G401 (cell line): ENCODE data around the gene NUP35. TPM values are rescaled to one million over a fixed set of nuclear protein-coding genes. Genes with fewer than 3 reads are reported as not detected.

Experiments used
- DNase-seq: peaks from one replicate; pipeline ENCODE4 v3.0.0-alpha.2; 2015; ENCODE audit warnings: low spot score
- in situ Hi-C: cut with HindIII; loops from 2 replicates; pipeline ENCODE4 v1.10.0; 2016; ENCODE audit warnings: low sequenced_read_pairs, mixed read lengths
- total RNA-seq: library from RNA; depleted of rRNA; stranded (reverse); fragments of >200 nt; shearing (Covaris generic); gene quantifications from 2 replicates; pipeline ENCODE4 v1.2.3, GENCODE V29; 2014; rRNA removed

NUP35 gene, protein sequence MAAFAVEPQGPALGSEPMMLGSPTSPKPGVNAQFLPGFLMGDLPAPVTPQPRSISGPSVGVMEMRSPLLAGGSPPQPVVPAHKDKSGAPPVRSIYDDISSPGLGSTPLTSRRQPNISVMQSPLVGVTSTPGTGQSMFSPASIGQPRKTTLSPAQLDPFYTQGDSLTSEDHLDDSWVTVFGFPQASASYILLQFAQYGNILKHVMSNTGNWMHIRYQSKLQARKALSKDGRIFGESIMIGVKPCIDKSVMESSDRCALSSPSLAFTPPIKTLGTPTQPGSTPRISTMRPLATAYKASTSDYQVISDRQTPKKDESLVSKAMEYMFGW
- total RNA-seq, result 27.7 and 39.4 TPM in 2 replicates

DNA sequence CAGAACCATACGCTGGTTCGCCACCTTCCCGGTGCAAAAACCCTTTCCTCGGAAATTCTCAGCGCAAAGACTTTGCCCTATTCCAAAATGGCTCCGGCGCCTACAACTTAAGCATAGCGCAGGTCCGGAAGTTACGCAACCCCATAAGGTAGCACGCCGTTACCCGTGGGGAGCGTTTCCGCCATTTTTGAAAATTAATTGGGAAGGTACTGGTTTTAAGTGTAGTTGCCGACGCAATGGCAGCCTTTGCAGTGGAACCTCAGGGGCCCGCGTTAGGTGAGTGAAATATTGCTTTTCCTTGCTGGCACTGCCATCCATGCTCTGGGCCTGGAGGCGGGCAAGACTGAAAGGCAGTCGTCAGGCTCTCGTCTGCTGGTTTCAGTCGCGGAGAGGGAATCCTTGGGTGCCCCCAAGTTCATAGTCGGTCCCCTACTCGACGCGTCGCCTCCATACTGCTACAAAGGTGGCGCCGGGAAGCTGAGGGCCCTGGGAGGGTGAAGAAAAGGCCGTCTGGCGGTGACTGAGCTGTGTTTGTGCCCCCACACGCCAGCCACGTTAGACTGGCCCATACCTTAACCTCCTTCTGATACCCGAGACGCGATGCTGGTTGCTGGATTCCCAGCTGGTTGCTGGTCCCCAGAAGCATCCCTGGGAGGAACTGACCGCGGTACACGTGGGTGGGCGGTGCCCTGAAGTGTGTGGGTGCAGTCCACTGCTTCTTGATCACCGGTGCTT lies at the start of gene NUP35:
Gene NUP35 (plus strand): TSS at position 222 of the 735 bp plus-strand sequence. CDS start 15 bp downstream, at position 237.
- DNase-seq, result peak; percentile 94
- in situ Hi-C loops, result no loop called here

DNA sequence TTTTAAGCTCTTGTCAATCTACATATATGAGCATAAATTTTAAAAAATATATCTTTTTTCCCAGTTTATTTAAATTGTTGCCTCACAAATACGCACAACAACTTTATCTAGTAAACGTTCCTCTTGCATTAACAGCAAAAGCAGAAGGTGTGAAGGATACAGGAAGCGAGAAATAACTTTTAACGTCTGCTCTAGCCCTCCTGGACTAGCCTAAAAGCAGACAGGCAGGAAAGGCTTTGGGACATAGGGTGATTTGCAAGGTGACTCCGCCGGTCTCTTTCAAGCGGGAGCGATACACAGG lies 46.1 kb upstream of the NUP35 start:
- no peak for DNase-seq
- in situ Hi-C loops, result no loop called here

DNA sequence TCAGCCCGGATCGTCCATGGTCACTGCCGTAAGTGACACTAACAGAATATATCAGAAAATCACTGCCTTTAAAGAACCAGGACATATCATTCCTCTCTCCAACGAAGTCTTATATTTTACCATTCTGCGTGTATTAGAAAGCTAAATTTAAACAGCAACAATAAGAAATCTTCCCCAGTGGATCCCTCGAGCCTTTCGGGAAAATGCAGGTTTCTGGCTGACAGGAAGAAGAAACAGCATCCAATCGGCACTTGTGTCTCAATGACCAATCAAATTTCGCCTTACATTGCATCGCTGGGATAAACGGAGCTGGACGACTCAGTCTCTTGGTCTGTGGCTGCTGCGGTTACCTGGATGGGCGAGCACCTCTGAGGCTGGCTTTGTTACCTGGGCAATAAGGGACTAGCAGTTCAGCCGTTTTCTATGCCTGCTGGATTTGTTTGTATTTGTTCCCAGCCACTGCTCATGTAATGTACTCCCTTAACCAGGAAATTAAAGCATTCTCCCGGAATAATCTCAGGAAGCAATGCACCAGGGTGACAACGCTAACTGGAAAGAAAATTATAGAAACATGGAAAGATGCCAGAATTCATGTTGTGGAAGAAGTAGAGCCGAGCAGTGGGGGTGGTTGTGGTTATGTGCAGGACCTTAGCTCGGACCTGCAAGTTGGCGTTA lies 45.6 kb upstream of the NUP35 start, which contains the start of gene DUSP19:
Gene DUSP19 (plus strand): TSS at position 284 of the 675 bp plus-strand sequence. CDS start 187 bp downstream, at position 471.
- peak; percentile 99 for DNase-seq
- in situ Hi-C loops, result no loop called here

DNA sequence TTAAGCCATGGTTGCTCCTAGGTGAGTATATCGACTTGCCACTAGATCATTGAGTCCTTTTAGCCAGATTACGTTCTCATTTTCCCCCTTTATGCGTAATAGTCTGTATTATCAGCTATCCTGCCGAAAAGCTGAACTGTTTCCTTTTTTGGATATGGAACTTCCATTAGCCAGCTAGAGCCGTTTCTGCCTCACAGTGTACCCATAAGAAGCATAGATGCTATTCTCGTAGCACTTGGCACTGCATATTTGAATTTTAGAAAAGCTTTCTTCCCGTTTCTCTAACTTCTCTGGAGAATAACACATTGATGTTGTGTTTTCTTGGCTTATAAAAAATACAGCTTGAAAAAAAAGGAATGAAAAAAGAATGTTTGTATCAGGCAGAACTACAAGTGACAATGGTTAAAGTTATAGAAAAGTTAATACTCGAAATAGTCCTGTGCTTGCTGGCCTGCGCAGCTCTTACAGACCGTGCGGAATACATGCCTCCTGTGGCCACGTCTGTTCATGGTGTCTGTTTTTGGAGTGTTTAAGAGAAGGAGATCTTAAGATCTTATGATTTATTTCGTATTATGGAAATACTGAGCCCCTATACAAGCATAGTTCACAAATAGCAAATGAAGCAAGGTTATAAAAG lies 45.0 kb upstream of the NUP35 start:
- in situ Hi-C loops, result no loop called here
- DNase-seq, result no peak

DNA sequence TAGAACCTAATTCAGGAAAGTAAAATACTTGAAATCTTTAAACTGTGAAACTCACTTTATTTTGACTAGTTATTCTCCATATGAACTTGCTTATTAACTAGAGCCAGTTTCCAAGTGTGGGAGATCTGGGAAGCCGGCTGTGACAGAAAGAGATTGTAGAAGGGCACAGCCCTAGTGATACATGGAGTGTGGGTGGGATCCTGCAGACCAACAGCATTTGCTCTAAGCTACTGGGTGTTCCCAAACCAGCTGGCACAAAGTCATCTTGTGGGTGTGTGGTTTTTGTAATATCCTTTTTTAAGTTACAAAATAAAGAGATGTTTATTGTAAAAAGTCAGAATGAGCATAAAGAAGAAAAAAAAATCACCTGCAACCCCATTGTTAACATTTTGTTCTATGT lies 42.3 kb upstream of the NUP35 start:
- DNase-seq, result no peak
- in situ Hi-C loops, result no loop called here

DNA sequence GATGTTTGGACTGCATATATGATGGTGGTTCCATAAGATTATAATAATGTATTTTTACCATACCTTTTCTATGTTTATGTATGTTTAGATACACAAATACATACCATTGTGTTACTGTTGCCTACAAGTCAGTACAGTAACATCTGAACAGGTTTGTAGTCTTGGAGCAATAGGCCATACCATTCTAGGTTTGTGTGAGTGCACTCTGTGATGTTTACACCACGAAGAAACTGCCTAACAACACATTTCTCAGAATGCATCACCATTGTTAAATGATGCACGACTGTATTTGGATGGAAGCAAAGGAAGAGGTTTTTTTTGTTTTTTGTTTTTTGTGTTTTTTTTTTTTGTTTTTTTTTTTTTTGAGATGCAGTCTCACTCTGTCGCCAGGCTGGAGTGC lies 36.2 kb upstream of the NUP35 start:
- in situ Hi-C loops, result no loop called here
- DNase-seq, result no peak

DNA sequence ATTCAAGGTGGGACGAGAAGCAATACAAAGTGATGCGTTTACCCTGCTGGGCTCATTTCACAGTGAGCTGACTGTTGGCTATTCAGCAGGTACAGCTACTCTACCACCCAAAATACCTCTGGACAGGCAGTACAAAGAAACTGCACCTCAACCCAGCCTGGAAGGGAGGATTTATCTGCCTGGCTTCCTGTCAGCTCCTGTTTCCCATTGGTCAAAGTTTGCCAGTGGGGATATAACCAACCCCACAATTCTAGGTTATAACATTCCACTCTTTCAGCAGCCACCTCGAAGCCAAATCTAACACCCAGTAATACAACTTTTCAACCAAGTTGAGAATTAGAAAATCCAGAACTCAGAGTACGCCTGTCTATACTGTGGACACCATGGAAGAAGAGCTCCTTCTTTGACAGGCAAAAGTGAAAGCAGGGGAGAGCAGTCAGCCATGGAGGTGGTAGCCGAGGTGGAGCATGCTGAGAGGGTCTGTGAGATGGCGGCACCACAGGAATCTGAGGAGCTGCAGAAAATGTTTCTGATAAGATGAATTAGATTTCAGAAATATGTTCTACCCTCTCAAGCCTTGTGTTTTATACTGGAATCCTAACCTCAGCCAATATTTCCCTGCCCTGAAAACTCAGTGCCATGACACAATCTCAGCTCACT lies 34.9 kb upstream of the NUP35 start:
- in situ Hi-C loops, result no loop called here
- DNase-seq, result no peak

DNA sequence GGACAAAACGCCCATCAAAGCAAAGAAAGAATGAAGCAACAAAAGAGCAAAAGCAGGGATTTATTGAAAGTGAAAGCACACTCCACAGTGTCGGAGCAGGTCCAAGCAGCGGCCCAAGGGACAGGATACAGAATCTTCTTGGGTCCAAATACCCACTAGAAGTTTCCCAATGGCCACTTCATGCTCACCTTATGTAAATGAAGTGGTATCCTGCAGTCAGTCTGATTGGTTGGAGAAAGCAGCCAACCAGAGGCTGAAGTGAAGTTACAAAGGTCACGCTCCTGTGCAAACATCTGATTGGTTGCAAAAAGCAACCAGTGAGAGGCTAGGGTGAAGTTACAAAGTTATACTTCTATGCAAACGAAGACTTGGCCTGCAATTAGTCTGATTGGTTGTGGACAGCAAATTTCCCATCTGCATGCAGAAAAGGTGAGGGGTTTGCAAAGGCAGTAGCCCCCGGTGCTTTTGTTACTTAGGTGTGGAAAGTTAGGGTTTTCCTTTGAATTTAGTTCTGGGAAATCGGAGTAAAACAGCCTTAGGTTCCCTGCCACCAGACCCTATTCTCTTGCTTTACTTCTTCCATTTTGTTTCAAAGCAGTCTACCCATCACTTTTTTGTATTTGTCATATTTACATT lies 32.8 kb upstream of the NUP35 start:
- no peak for DNase-seq
- in situ Hi-C loops, result no loop called here

DNA sequence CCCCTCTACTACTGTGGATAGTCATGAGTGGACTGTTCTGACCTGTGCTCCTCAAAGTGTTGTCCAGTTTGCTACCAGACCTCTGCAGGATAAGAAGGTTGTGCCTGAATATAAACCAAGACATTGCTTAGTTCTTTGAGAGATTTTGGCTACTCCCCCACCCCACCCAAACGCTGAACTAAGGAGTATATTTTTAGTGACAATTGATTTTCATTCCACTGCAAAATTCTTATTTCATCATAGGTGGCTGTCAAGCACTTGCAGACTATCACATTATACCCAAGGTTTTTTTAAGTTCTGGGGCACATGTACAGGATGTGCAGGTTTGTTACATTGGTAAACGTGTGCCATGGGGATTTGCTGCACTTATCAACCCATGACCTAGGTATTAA lies 32.3 kb upstream of the NUP35 start:
- no peak for DNase-seq
- in situ Hi-C loops, result no loop called here

DNA sequence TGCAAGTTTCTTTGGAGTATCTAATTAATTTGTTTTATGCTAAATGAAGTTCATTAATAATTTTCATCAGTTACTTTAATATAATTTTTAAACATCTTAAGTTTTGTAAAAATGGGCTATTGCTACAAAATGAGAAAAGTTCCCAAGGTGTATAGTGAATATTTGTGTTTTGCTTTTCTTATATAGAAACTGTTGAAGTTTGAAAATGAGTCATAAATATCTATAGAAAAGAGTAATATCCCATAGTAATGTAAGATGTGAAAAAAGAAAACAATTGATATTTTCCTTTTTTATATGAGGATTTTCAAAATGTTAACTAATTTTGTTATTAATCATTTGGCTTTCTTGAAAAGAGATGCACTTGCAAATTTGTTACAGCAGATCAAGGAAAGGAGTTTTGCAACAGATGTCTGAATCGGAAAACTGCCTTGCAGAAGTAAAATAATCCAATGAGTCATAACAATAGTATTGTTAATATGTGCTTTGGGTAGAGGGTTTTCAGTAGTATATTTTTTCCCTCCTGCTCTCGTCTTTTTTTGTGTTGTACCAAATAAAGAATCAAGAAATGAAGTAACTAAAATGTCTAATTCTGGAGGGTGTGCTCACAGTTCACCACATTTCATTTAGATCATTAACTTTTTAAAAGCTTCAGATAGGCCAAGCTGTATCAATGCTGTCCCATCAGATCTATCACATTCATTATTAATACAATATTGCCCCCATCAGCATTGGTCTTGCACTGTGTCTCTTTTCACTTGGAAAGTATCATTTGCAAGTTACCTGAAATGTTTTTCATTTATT lies 30.2 kb upstream of the NUP35 start:
- DNase-seq, result no peak
- in situ Hi-C loops, result no loop called here

DNA sequence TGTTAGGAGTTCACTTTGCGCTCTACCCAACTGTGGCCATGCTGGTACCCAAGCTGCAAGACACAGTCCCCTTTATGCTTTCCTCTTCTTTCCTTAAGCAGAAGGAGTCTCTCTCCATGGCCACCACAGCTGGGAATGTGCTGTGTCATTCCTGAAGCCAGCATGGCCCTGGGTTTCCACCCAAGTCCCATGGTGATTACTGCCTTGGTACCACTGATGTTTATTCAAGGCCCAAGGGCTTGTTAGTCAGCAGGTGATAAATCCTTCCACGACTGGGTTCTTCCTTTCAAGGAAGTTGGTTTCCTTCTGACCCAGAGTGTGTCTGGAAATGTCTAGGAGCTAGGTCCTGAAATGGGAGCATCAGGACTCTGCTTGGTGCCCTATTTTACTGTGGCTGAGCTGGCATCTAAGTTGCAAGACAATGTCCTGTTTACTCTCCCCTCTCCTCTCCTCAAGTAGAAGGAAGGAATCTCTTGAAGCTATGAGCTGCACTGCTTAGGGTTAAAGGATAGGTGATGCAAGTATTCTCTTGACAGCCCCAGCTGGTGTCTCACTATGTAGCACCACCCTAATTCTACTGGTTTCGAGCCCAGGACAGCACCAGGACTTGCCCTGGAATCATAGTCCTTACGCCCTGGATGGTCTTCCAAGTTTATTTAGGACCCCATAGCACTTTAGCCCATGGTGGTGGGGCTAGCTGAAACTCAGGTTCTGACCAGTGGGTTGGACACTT lies 18.7 kb upstream of the NUP35 start:
- no peak for DNase-seq
- in situ Hi-C loops, result no loop called here

DNA sequence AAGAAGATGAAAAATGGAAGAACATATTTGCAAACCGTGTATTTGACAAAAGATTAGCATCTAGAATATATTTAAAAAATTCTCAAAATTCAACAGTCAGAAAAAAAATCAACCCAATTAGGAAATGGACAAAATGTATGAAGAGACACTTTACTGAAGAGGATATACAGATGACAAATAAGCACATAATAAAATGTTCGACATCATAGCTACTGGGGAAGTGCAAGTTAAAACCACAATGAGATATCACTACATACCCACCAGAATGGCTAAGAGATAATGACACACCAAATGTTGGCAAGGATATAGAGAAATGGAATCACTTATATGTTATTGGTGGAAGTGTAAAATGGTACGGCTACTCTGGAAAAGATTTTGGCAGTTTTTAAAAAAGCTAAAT lies 11.7 kb upstream of the NUP35 start:
- no peak for DNase-seq
- in situ Hi-C loops, result no loop called here

DNA sequence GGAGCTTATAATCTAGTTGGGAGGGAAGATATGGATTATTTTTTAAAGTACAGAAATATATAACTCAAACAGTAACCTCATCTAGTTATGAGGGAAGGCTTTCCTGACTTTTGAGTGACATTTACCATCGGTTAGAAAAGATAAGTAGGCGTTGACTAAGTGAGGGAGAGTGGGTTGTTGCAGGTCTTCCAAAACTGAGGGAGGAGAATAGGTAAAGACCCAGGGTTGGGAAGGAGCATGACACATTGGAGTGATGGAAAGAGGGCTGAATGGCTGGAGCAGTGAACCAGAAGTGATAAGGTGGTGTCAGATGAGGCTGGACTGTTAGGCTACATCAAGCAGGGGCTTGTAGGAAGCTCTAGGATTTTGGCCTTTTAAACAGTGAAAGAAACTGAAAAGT lies 10.6 kb upstream of the NUP35 start:
- DNase-seq, result no peak
- in situ Hi-C loops, result no loop called here

DNA sequence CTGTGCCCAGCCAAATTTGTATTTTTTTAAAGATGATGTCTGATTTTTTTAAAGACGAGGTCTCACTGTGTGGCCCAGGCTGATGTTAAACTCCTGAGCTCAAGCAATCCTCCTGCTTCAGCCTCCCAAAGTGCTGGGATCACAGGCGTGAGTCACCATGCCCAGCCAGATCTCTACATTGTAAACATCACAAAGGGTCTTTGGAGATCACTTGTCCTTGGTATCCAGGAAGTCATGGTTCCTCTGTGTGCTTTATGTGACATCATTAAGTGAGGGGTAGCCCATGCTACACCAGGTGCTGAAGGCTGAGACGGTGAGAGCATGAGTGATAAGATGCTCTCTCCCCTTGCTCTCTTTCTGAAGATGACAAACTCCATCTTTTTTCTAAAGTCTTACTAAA lies 7.0 kb upstream of the NUP35 start:
- in situ Hi-C loops, result no loop called here
- no peak for DNase-seq

DNA sequence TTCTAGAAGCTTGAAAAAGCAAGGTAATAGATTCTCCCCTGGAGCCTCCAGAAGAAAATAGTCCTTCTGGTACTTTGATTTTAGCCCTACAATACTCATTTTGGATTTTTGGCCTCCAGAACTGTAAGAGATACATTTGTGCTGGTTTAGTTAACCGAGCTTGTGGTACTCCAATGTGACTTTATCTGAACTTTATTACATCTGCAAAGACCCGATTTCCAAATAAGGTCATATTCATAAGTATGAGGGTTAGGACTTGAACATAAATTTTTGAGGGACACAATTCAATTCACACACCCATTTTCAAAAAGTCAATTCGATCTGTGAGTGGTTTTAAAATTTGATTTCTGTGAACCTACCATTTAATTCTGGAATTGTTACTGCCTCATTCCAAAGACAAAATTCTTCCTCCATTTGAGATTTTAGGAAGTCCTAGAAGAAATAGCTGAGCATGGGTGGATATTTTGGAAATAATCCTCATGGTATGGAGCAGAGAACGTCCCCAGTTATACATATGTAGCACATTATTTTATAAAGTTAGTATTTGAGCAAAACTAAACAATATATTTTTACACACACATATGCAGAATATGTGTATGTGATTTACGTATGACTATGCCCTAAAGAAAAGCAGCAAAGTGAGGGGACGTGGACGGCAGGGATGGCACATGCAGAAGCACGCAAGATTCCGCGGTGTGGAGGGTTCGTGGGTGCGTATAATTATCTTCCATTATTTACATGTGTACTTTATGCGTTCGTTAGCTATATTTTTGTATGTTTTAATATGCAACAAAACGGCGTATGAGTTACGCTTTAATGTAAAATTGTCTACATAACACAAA lies 905 bp upstream of the NUP35 start:
- in situ Hi-C loops, result no loop called here
- no peak for DNase-seq

DNA sequence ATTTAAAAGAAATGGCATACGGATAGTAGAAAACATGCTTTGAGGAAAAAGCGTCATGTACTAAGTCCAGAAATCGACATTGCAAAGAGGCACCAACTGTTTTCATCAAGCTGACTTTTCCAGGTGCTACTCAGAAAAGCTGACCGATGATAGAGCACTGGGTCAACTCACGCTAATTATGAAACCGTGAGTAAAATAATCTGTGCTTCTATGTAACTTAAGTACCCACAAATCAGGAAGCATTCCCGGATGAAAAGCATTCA lies 353 bp upstream of the NUP35 start:
- in situ Hi-C loops, result no loop called here
- DNase-seq, result no peak

DNA sequence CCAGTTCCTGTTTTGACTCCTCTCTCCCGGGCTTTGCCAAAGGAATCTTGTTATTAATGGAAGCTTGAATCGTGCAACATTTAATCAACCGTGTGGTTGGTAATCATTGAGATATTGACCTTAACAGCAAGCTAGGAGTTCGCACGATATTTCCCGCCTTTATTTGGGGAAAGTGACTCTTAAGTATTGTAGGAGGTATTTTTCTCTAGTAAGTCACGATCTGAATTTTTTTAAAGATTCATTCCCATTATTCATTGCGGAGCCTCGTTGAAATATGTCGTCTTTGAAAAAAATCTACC lies 663 bp downstream of the NUP35 start:
- no peak for DNase-seq
- in situ Hi-C loops, result no loop called here
